Measurements from ENCODE around the gene TGOLN2.
"Not testable (repeated sequence)": the region's sequence is repeated elsewhere in the genome, so short reads cannot be mapped to it uniquely, and the experiment has no call there.

The TGOLN2 gene

GRCh38 chr2:85327822-85328617 lies at the start of gene TGOLN2:
TGOLN2 (minus strand) TSS chr2:85327989; CDS start chr2:85327962, 27 bp downstream.
- DNase-seq (ENCODE audit: low read depth) = peak; percentile 83

GRCh38 chr2:85377083-85377482 lies 49.3 kb upstream of the TGOLN2 start:
- DNase-seq (ENCODE audit: low read depth) = no peak

GRCh38 chr2:85376291-85377065 lies 48.7 kb upstream of the TGOLN2 start:
- DNase-seq (ENCODE audit: low read depth) = no peak

- DNase-seq (ENCODE audit: low read depth) = no peak
Measured at GRCh38 chr2:85371045-85371444, 43.3 kb upstream of the TGOLN2 start.

- no peak for DNase-seq (ENCODE audit: low read depth)
Measured at GRCh38 chr2:85369500-85369899, 41.7 kb upstream of the TGOLN2 start.

DNA sequence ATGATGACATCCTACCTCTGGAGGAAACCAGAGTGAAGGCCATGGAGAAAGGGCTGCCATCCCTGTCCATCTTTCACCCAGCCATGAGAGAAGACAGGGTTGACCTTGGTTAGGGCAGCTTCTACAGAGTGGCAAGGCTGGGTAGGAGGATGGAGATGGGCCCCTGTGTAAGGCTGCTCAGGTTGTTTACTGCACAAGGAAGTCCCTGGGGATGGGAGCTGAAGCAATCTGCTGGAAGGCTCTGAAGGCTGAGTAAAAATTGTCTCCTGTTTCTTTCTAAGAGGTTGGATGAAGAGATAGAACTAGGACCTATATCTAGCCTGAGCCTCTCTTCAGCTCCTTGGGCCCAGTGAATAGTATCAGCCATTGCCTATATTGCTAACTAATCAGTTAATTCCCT lies 41.1 kb upstream of the TGOLN2 start:
- no peak for DNase-seq (ENCODE audit: low read depth)

- DNase-seq (ENCODE audit: low read depth) = no peak
Measured at GRCh38 chr2:85367180-85367579, 39.4 kb upstream of the TGOLN2 start.

- not testable (repeated sequence) for DNase-seq (ENCODE audit: low read depth)
Measured at GRCh38 chr2:85362653-85363387, 35.0 kb upstream of the TGOLN2 start.

DNA sequence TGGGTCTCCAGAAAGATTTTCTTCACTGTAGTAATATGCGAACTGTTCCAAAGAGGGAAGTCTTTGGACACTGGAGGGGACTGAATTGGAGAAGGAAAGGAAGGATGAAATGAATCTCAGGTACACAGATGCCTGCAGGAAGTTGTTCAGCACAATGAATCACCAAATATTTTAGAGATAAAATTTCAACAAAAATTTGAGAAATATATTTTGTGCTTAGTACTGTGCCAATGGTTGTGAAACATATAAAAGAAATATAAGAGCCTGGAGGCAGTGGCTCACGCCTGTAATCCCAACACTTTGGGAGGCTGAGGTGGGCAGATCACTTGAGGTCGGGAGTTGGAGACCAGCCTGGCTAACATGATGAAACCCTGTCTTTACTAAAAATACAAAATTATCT lies 29.9 kb upstream of the TGOLN2 start:
- no peak for DNase-seq (ENCODE audit: low read depth)

GRCh38 chr2:85356186-85356585 lies 28.4 kb upstream of the TGOLN2 start:
- DNase-seq (ENCODE audit: low read depth) = no peak

GRCh38 chr2:85355521-85355920 lies 27.7 kb upstream of the TGOLN2 start:
- DNase-seq (ENCODE audit: low read depth) = no peak

DNA sequence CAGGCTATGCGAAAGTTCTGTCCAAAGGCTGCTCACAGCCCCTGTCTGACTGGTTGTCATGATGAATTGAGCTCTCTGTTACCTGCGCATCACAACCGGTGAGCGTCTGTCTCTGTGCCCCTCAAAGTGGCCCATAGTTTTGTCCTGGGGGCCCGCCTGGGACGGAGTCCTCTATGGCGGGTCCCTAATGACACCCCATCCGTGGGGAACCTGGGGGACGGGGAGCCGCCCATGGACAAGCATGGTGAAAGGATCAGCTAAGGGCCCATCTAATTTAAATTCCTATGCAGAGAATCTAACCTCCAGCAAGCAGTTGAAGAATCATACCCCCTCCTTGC lies 27.3 kb upstream of the TGOLN2 start:
- no peak for DNase-seq (ENCODE audit: low read depth)

GRCh38 chr2:85354286-85355072 lies 26.7 kb upstream of the TGOLN2 start, which contains the start of the genes ELMOD3 and RETSAT:
ELMOD3 (plus strand) TSS chr2:85354769; CDS start chr2:85357199, 2,430 bp downstream.
RETSAT (minus strand) TSS chr2:85354528; CDS start chr2:85354507, 21 bp downstream.
- DNase-seq (ENCODE audit: low read depth) = peak; percentile 100

GRCh38 chr2:85353876-85354285 lies 26.1 kb upstream of the TGOLN2 start:
- DNase-seq (ENCODE audit: low read depth) = no peak

- no peak for DNase-seq (ENCODE audit: low read depth)
Measured at GRCh38 chr2:85347599-85347998, 19.8 kb upstream of the TGOLN2 start.

GRCh38 chr2:85344356-85344954 lies 16.7 kb upstream of the TGOLN2 start:
- no peak for DNase-seq (ENCODE audit: low read depth)

DNA sequence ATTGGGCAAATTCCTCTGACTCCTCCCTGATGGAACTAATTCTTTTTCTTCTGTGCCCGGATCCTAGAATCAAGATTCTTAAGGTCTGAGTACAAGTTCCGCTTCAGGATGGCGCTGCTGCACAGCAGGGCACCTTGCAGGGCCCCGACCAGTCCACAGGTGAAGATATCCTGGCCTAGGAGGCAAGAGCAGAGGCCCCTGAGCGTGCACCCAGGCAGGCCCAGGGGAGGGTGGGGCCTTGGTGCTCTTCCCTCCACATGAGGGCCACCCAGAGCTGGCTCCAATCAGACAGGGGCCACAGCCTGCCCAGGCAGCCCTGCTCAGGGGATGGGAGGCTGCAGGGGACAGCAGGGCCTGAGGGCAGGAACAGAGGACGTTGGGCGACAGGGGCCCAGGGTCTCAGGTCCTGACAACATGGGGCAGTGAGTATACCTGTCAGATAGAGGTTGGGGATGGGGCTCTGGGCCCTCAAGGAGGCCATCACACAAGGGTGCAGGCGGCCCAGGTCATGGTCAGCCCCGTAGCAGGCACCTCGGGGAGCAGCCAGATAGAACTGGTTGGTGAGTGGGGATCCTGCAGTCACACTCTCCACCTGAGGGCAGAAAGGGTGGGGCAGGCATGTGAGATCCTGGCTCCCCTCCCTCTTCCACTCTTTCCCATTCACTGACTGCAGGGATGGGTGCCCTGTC lies 15.6 kb upstream of the TGOLN2 start:
- DNase-seq (ENCODE audit: low read depth) = not testable (repeated sequence)

DNA sequence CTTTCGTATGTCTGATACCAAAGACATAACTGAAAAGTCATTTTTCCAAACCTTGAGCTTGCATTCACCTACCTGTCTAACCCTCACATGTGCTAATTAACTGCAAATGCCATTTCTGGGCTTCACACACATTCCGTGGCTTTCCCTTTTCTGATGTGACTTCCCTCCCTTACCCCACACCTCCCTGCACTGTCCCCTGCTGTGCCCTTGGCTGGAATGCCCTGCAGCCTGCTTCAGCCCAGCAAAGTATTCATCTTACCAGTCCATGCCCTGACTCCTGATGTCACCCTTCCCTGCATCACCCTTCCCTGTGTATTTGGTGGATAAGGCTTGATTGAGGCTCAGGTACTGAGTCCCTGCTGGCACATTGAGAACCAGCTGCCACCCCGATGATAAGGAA lies 14.4 kb upstream of the TGOLN2 start:
- no peak for DNase-seq (ENCODE audit: low read depth)

DNA sequence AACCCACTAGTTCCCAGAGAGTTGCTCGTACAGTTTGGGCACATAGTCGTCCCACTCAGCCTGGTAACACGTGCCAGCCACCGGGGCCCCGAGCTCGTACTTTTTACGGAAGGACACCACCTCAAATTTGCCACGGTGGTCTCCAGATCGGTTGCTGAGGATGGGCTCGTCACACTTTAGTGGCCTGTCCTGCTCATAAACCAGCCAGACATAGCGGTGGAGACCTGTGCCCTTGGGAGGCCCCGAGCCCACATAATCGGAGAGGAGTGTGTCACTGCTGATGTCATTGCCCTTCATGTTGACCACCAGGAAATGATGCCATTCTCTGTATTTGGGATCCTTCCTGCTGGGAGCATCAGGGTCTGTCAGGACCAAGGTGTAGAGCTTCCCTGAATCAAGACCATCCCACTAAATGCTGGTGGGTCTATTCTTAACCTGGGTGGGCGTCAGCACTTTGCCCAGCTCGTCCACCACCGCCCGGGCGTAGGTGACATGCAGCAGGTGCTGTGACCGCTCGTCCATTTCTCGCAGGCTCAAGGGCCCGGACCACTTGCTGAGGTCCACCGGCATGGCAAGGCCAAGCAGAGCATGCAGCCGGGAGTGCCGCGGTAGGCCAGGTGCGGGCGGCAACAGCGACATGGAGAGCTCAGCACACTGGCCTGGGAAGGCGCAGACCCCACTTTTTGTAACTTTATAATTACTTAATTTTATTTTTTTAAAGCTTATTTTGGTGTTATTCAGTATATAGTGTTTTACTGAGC lies 13.7 kb upstream of the TGOLN2 start:
- no peak for DNase-seq (ENCODE audit: low read depth)
